Superior temporal gyrus (tissue), 1 donor: Measurements from ENCODE around the gene MEGF6.

Experiments
- DNase-seq: peaks from one replicate; pipeline ENCODE4 v3.0.0-alpha.2; 2016; ENCODE audit errors: extremely low spot score

The MEGF6 gene

GRCh38 chr1:3571263-3571662 is 40.0 kb downstream of the MEGF6 start:
- no peak for DNase-seq

GRCh38 chr1:3570066-3570986 is 41.0 kb downstream of the MEGF6 start:
- no peak for DNase-seq

- no peak for DNase-seq
Observed at GRCh38 chr1:3569436-3569835, 41.9 kb downstream of the MEGF6 start.

- DNase-seq = no peak
Observed at GRCh38 chr1:3568815-3569435, 42.4 kb downstream of the MEGF6 start.

- DNase-seq = no peak
Observed at GRCh38 chr1:3566951-3567804, 44.1 kb downstream of the MEGF6 start.

GRCh38 chr1:3566003-3566885 is 45.1 kb downstream of the MEGF6 start:
- DNase-seq = no peak

- DNase-seq = peak; percentile 19
Observed at GRCh38 chr1:3564921-3565831, 46.1 kb downstream of the MEGF6 start.

- DNase-seq = no peak
Observed at GRCh38 chr1:3563610-3564009, 47.7 kb downstream of the MEGF6 start.

- DNase-seq = no peak
Observed at GRCh38 chr1:3563125-3563524, 48.2 kb downstream of the MEGF6 start.

- DNase-seq = no peak
Observed at GRCh38 chr1:3562712-3563111, 48.6 kb downstream of the MEGF6 start.

- DNase-seq = no peak
Observed at GRCh38 chr1:3561702-3562101, 49.6 kb downstream of the MEGF6 start.

- DNase-seq = no peak
Observed at GRCh38 chr1:3560981-3561380, 50.3 kb downstream of the MEGF6 start.

GRCh38 chr1:3560251-3560871 is 50.9 kb downstream of the MEGF6 start:
- DNase-seq = no peak

GRCh38 chr1:3558036-3558726 is 53.1 kb downstream of the MEGF6 start:
- DNase-seq = no peak

- no peak for DNase-seq
Observed at GRCh38 chr1:3557366-3557765, 53.9 kb downstream of the MEGF6 start.

GRCh38 chr1:3556336-3556735 is 55.0 kb downstream of the MEGF6 start:
- DNase-seq = no peak

GRCh38 chr1:3555131-3555920 is 56.0 kb downstream of the MEGF6 start:
- DNase-seq = no peak

GRCh38 chr1:3553940-3554223 is 57.4 kb downstream of the MEGF6 start:
- DNase-seq = no peak
